Left lung (tissue), 10 donors: ENCODE results near the gene ADAM19. TPM values are rescaled to one million over a fixed set of nuclear protein-coding genes. Genes with fewer than 3 reads are reported as not detected.

Source experiments
- ATAC-seq: fragments of 200-7000 bp; cut with Tn5 transposase; one replicate; pipeline ENCODE4 v1.9.1; 2020; ENCODE audit warnings: moderate library complexity
- DNase-seq, 4 donors: peaks; one replicate each; pipeline ENCODE4 v3.0.0-alpha.2; 2013 to 2020
- H3K27ac ChIP-seq, 2 donors: fragments of 200-600 bp; sonication (generic) in 1 of 2; one replicate each; pipeline versions ENCODE4 v1.5.0 to v1.8.0; 2020 to 2021
- H3K27me3 ChIP-seq, 2 donors: fragments of 200-600 bp; sonication (generic) in 1 of 2; one replicate each; pipeline versions ENCODE4 v1.5.0 to v1.8.0; 2020 to 2021
- H3K36me3 ChIP-seq, 2 donors: fragments of 200-600 bp; sonication (generic) in 1 of 2; one replicate each; pipeline versions ENCODE4 v1.5.0 to v1.8.0; 2020 to 2021
- H3K4me1 ChIP-seq, 2 donors: fragments of 200-600 bp; one replicate each; pipeline ENCODE4 v1.8.0; 2021
- H3K4me3 ChIP-seq, 2 donors: fragments of 200-600 bp; sonication (generic) in 1 of 2; one replicate each; pipeline versions ENCODE4 v1.5.0 to v1.8.0; 2020 to 2021; ENCODE audit warnings: mild to moderate bottlenecking in 1 of 2
- H3K9me3 ChIP-seq, 2 donors: fragments of 200-600 bp; sonication (generic) in 1 of 2; one replicate each; pipeline versions ENCODE4 v1.5.0 to v1.8.0; 2020 to 2021
- CTCF ChIP-seq, 2 donors: fragments of 200-600 bp; sonication (generic) in 1 of 2; IDR thresholded peaks; one replicate each; pipeline versions ENCODE4 v1.5.0 to v1.8.0; 2021; ENCODE audit warnings: antibody characterized with exemption in 2 of 2
- intact Hi-C, 2 donors: fragments of 100-400 bp; cut with DNase I; formaldehyde crosslinking; loops; one replicate each; pipeline versions ENCODE4 v1.11.2 to v1.14.2; 2022
- polyA plus RNA-seq, 6 donors: library from polyadenylated mRNA; unstranded; fragments of 120-200 nt; gene quantifications; one replicate each; pipeline ENCODE4 v1.2.1, GENCODE V29; 2013; ENCODE audit not compliant: insufficient read length in 6 of 6
- total RNA-seq, 2 donors: library from RNA; stranded (reverse); fragmentation: NEBNext Ultra II Directional; extraction: Animal tissue kit (Norgen Biotek cat#: 25700); gene quantifications; one replicate each; pipeline ENCODE4 v1.2.1, GENCODE V29; 2021
- donor health status: DM: no; HTN: yes; CAD: no.
- donor health status: DM: no; HTN: no; CAD: no.

Gene ADAM19
- total and polyA plus RNA-seq, 8 donors = 14.9 to 21.5 (median 19.2) TPM

DNA sequence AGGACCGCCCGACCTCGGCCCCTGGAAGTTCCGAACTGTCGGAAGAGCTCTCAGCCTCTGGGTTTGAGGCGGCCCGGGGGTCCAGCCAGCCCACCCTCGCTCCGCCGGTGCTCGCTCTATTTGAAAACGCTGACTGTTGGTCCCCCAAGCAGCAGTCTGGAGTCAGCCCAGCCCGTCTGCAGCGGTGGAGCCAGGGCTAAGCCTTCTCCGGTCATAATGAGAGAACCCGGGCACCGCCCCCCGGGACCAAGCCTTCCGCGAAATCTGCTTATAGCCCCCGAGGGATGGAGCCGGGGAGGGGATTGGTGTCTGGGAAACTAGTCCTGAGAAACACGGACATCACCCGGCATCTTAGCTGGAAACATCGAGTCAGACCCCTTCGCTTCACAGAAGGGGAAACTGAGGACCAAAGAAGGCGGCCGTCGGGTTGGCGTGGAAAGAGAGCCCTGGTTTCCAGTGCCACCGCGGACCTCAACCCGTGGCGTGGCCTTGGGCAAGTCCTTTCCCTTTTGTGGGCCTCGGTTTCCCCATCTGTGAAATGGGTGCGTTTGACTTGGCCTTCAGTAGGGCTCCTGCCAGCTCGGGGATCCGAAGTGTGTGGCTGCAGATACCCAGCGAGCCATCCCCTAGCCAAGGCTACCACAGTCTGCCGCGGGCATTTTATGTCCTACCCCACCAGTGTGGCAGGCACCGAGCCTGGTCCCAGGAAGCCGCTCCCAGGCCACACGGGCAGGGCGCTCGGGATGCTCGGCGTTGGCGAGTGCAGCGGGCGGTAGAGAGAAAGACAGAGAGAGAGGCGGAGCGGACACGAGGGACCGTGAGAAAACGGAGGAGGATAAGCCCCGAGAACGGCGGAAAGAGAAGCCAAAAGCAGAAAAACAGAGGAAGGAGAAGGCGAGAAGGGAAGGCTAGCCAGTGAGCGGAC is 857 bp downstream of the ADAM19 start:
- H3K27me3 ChIP-seq = peaks cover 0 to 27% of the 10 kb centered on the region in 2 donors
- no peaks in the 10 kb centered on the region for H3K36me3 ChIP-seq
- peak in 3 of 4 donors; percentile 35 to 84 (median 39) for DNase-seq
- peaks cover 6 to 69% of the 10 kb centered on the region in 2 donors for H3K4me1 ChIP-seq
- no peaks in the 10 kb centered on the region for H3K9me3 ChIP-seq
- intact Hi-C loops = no loop called here
- TF ChIP-seq CTCF (IDR thresholded peaks at IDR 0.05) = no peak
- ATAC-seq = peak; percentile 26
- H3K27ac ChIP-seq = peak overlapping the region; percentile 78 to 82
- H3K4me3 ChIP-seq = peak overlapping the region; percentile 59 to 73

- Histone ChIP-seq H3K9me3 (no peaks in the 10 kb centered on the region), H3K36me3 (no peaks in the 10 kb centered on the region), H3K4me3 (no peak overlapping the region), H3K27me3 (peaks cover 0 to 24% of the 10 kb centered on the region in 2 donors), H3K4me1 (peaks cover 6 to 99% of the 10 kb centered on the region in 2 donors), H3K27ac (peak overlapping the region in 1 of 2 donors; percentile 68)
- DNase-seq = no peak
- no peak for TF ChIP-seq CTCF (IDR thresholded peaks at IDR 0.05)
- peak; percentile 20 for ATAC-seq
- intact Hi-C loops = no loop called here
These were observed 4.2 kb downstream of the ADAM19 start for GRCh38 chr5:157571357-157571827.

GRCh38 chr5:157570531-157571200 is 4.9 kb downstream of the ADAM19 start:
- H3K27ac ChIP-seq = peak overlapping the region in 1 of 2 donors; percentile 68
- no peak for ATAC-seq

DNA sequence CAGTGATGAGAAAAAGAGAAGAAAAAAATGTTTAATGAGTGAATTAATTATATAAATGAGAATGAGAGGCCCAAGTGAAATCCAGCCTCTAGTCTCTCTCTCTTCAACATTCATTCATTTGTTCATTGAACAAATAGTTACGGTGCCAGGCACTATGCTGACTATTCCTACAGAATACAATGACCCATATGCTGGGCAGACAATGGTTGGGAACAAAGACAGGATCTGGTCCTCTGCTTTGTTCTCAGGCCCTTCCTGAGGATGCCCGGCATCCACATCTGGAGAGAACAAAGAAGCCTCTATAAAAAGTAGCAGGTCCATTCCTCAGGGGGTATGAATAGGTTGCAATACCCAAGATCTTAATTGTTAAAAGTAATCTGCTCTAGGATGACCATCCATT is 6.9 kb downstream of the ADAM19 start:
- Histone ChIP-seq H3K27me3 (no peaks in the 10 kb centered on the region), H3K36me3 (peaks cover 0 to 1% of the 10 kb centered on the region in 2 donors), H3K9me3 (no peaks in the 10 kb centered on the region), H3K4me1 (peaks cover 6 to 100% of the 10 kb centered on the region in 2 donors), H3K4me3 (no peak overlapping the region), H3K27ac (no peak overlapping the region)
- no peak for ATAC-seq
- no peak for TF ChIP-seq CTCF (IDR thresholded peaks at IDR 0.05)
- DNase-seq = no peak
- intact Hi-C loops = no loop called here

More at GRCh38 chr5:157570531-157571200, 4.9 kb downstream of the ADAM19 start:
- Histone ChIP-seq H3K27me3 (peaks cover 0 to 17% of the 10 kb centered on the region in 2 donors), H3K9me3 (no peaks in the 10 kb centered on the region), H3K4me1 (peaks cover 6 to 99% of the 10 kb centered on the region in 2 donors), H3K36me3 (no peaks in the 10 kb centered on the region), H3K4me3 (no peak overlapping the region)
- TF ChIP-seq CTCF (IDR thresholded peaks at IDR 0.05) = no peak
- intact Hi-C loops = no loop called here
- DNase-seq = no peak

DNA sequence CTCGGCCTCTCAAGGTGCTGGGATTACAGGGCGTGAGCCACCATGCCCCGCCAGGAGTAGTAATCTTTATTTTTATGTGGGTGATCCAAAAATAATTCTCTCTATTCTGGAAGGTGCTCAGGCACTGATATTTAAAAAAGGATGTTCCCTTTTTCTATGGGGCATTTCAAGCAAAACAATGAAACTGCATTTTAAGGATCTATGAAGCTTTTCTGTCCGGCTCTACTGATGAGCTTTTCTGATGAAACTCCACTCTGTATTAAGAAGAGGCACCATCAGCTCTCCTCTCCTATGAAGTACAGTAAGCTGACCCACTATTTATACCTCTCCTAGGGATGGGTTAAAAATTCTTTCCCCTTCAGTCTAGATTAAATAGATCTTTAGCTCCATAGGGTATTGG is 7.4 kb downstream of the ADAM19 start:
- DNase-seq (no peak), ATAC-seq (no peak)
- intact Hi-C loops = no loop called here
- no peaks in the 10 kb centered on the region for H3K27me3 ChIP-seq
- no peak overlapping the region for H3K27ac ChIP-seq
- no peak overlapping the region for H3K4me3 ChIP-seq
- H3K9me3 ChIP-seq = no peaks in the 10 kb centered on the region
- no peak for TF ChIP-seq CTCF (IDR thresholded peaks at IDR 0.05)
- peaks cover 11 to 100% of the 10 kb centered on the region in 2 donors for H3K4me1 ChIP-seq
- peaks cover 0 to 6% of the 10 kb centered on the region in 2 donors for H3K36me3 ChIP-seq
